ENCODE data around the gene OR10K2. TPM values are rescaled to one million over a fixed set of nuclear protein-coding genes. Genes with fewer than 3 reads are reported as not detected.

The OR10K2 gene
- total and polyA plus RNA-seq, 4 donors: not detected

GRCh38 chr1:158398818-158399514 is 27.1 kb downstream of the OR10K2 start, which contains the start of gene OR10T2:
Gene OR10T2 (minus strand): TSS chr1:158399466. CDS start chr1:158399466, 0 bp downstream.
- no peak for DNase-seq
- no peak within 1 kb of the TSS for H3K4me3 ChIP-seq
- H3K27me3 ChIP-seq (ENCODE audit: control insufficient read depth in 3 of 3, insufficient read depth in 3 of 3, low read length in 2 of 3): no peaks in the 10 kb centered on the region
- 82 to 87% methylated on average over 5 of the region's 5 CpGs for WGBS, 2 donors
- ATAC-seq (ENCODE audit: insufficient read depth, low FRiP score): no peak
- no peaks in the 10 kb centered on the region for H3K9me3 ChIP-seq (ENCODE audit: control insufficient read depth in 4 of 4, insufficient read depth in 3 of 4, low read length in 3 of 4)
- H3K36me3 ChIP-seq (ENCODE audit: control insufficient read depth in 4 of 4, insufficient read depth in 4 of 4, low read length in 4 of 4): no peaks in the 10 kb centered on the region
- no peaks in the 10 kb centered on the region for H3K4me1 ChIP-seq (ENCODE audit: control insufficient read depth in 5 of 5, insufficient read depth in 5 of 5, low read length in 5 of 5)
- no peak for TF ChIP-seq CTCF (IDR thresholded peaks at IDR 0.05; ENCODE audit: control extremely low read depth, extremely low read depth)
- no peak within 1 kb of the TSS for H3K9ac ChIP-seq (ENCODE audit: insufficient read depth in 1 of 2, low read length in 2 of 2)
- no peak within 1 kb of the TSS for H3K27ac ChIP-seq (ENCODE audit: low read depth in 1 of 2, low read length in 1 of 2)

GRCh38 chr1:158396646-158397045 is 29.4 kb downstream of the OR10K2 start:
- WGBS, 2 donors: 87 to 92% methylated on average over 3 of the region's 3 CpGs
- Histone ChIP-seq H3K4me1 (ENCODE audit: control insufficient read depth in 5 of 5, insufficient read depth in 5 of 5, low read length in 5 of 5) (no peaks in the 10 kb centered on the region), H3K9ac (ENCODE audit: insufficient read depth in 1 of 2, low read length in 2 of 2) (no peak overlapping the region), H3K27ac (ENCODE audit: low read depth in 1 of 2, low read length in 1 of 2) (no peak overlapping the region), H3K9me3 (ENCODE audit: control insufficient read depth in 4 of 4, insufficient read depth in 3 of 4, low read length in 3 of 4) (no peaks in the 10 kb centered on the region), H3K27me3 (ENCODE audit: control insufficient read depth in 3 of 3, insufficient read depth in 3 of 3, low read length in 2 of 3) (no peaks in the 10 kb centered on the region), H3K36me3 (ENCODE audit: control insufficient read depth in 4 of 4, insufficient read depth in 4 of 4, low read length in 4 of 4) (no peaks in the 10 kb centered on the region), H3K4me3 (no peak overlapping the region)
- ATAC-seq (ENCODE audit: insufficient read depth, low FRiP score): no peak
- TF ChIP-seq CTCF (IDR thresholded peaks at IDR 0.05; ENCODE audit: control extremely low read depth, extremely low read depth): no peak
- no peak for DNase-seq

- Histone ChIP-seq H3K27me3 (ENCODE audit: control insufficient read depth in 3 of 3, insufficient read depth in 3 of 3, low read length in 2 of 3) (no peaks in the 10 kb centered on the region), H3K4me3 (no peak overlapping the region), H3K9me3 (ENCODE audit: control insufficient read depth in 4 of 4, insufficient read depth in 3 of 4, low read length in 3 of 4) (no peaks in the 10 kb centered on the region), H3K4me1 (ENCODE audit: control insufficient read depth in 5 of 5, insufficient read depth in 5 of 5, low read length in 5 of 5) (no peaks in the 10 kb centered on the region), H3K36me3 (ENCODE audit: control insufficient read depth in 4 of 4, insufficient read depth in 4 of 4, low read length in 4 of 4) (no peaks in the 10 kb centered on the region), H3K9ac (ENCODE audit: insufficient read depth in 1 of 2, low read length in 2 of 2) (no peak overlapping the region), H3K27ac (ENCODE audit: low read depth in 1 of 2, low read length in 1 of 2) (no peak overlapping the region)
- DNase-seq: no peak
- no peak for ATAC-seq (ENCODE audit: insufficient read depth, low FRiP score)
- WGBS, 2 donors: 92 to 96% methylated on average over 5 of the region's 5 CpGs
- no peak for TF ChIP-seq CTCF (IDR thresholded peaks at IDR 0.05; ENCODE audit: control extremely low read depth, extremely low read depth)
These were observed 32.6 kb downstream of the OR10K2 start for GRCh38 chr1:158393476-158393875.

- H3K27ac ChIP-seq (ENCODE audit: low read depth in 1 of 2, low read length in 1 of 2): no peak overlapping the region
- H3K4me3 ChIP-seq: no peak overlapping the region
- no peaks in the 10 kb centered on the region for H3K4me1 ChIP-seq (ENCODE audit: control insufficient read depth in 5 of 5, insufficient read depth in 5 of 5, low read length in 5 of 5)
- no peaks in the 10 kb centered on the region for H3K9me3 ChIP-seq (ENCODE audit: control insufficient read depth in 4 of 4, insufficient read depth in 3 of 4, low read length in 3 of 4)
- H3K9ac ChIP-seq (ENCODE audit: insufficient read depth in 1 of 2, low read length in 2 of 2): no peak overlapping the region
- ATAC-seq (ENCODE audit: insufficient read depth, low FRiP score): no peak
- TF ChIP-seq CTCF (IDR thresholded peaks at IDR 0.05; ENCODE audit: control extremely low read depth, extremely low read depth): no peak
- DNase-seq: no peak
- no peaks in the 10 kb centered on the region for H3K27me3 ChIP-seq (ENCODE audit: control insufficient read depth in 3 of 3, insufficient read depth in 3 of 3, low read length in 2 of 3)
- H3K36me3 ChIP-seq (ENCODE audit: control insufficient read depth in 4 of 4, insufficient read depth in 4 of 4, low read length in 4 of 4): no peaks in the 10 kb centered on the region
These were observed 34.9 kb downstream of the OR10K2 start for GRCh38 chr1:158391099-158391498.

Data from lung (tissue), 12 donors.